Epithelial cell of prostate (primary cell): ENCODE results near the gene SLAMF1.
"Not testable (repeated sequence)": the region's sequence is repeated elsewhere in the genome, so short reads cannot be mapped to it uniquely, and the experiment has no call there.

Experiments used
- DNase-seq: peaks from one replicate; pipeline ENCODE4 v3.0.0-alpha.2; 2011; ENCODE audit warnings: low read depth, low spot score
- H3K27ac ChIP-seq: fragments of 450-650 bp; 2 replicates; pipeline ENCODE4 v1.5.1; 2017; ENCODE audit warnings: mild to moderate bottlenecking

SLAMF1 gene

DNA sequence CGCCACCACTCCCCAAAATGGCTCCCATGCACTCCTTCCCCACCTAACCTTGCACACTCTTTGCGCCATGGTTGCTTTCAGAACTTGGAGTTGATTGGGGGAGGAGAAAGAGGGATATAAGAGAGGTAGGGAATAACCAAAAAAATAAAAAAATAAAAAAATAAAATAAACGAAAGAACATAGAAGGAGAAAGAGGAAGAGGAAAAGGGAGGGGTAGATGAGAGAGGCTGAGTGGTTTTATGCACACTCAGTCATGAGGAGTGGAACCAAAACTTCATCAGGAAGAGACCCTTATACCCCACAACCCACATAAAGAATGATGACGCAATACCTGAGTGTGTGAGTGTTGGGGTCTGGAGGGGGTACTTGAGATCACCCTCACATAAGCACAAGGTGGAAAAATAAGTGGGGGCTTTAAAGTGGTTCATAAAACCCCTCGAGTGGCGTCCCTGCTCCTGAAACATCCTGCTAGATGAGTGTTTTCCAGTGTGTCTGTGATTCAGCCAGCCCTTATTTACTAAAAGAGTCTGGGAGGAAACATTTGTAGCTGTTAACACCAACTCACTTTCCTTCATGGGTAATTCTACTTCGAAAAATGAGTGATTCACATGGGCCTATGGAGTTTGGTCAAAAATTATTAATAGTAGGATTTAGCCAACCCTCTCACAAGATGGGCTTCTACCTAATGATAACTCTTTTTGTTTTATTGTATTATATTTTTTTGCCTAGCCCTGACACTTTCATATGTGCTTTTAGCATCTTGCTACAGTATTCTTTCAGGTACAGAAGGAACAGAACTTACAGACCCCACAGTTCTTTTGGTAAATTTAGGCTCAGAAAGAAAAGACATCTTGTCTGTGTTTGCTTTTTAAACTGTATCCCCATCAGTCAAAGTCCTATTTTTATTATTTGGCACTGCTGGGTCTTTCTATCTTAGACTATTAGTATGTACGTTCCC, 5.2 kb downstream of the SLAMF1 start:
- no peak for DNase-seq
- no peak overlapping the region for H3K27ac ChIP-seq

- no peak overlapping the region for H3K27ac ChIP-seq
- DNase-seq: no peak
These were observed 6.3 kb downstream of the SLAMF1 start for GRCh38 chr1:160640359-160641123.

GRCh38 chr1:160639652-160640051, 7.2 kb downstream of the SLAMF1 start:
- DNase-seq: no peak
- no peak overlapping the region for H3K27ac ChIP-seq

DNA sequence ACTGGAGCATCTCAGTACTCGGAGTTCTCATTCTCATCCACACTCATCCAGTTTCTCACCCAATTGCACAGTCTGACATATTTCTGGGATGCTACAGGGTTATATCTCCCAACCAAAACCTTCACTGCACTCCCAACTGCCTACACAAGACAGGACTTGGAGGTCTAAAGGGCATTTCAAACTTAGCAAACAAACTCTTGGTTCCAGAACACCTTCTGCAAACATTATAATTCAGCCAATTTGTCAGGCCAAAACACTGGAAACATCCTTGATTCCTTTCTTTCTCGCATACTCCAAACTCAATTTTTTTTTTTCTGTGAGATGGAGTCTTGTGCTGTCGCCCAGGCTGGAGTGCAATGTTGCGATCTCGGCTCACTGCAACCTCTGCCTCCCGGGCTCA, 7.9 kb downstream of the SLAMF1 start:
- DNase-seq: no peak
- no peak overlapping the region for H3K27ac ChIP-seq

DNA sequence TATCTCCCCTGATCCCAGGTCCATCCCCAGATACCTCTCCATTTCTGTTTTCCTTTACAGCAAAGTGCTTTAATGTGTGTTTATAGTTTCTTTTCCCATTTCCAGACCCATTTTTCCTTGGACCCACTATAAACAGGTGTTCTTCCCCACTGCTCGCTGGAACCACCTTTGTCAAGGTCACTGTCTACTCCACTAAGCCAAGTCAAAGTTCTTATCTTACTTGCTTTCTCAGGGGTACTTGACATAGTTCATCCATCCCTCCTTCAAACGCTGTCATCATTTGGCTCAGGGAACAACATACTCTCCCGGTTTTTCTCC, 8.3 kb downstream of the SLAMF1 start:
- no peak for DNase-seq
- no peak overlapping the region for H3K27ac ChIP-seq

GRCh38 chr1:160637821-160638539, 8.9 kb downstream of the SLAMF1 start:
- H3K27ac ChIP-seq: no peak overlapping the region

GRCh38 chr1:160637065-160637464, 9.8 kb downstream of the SLAMF1 start:
- no peak overlapping the region for H3K27ac ChIP-seq
- no peak for DNase-seq

More at GRCh38 chr1:160637821-160638539, 8.9 kb downstream of the SLAMF1 start:
- DNase-seq: no peak

DNA sequence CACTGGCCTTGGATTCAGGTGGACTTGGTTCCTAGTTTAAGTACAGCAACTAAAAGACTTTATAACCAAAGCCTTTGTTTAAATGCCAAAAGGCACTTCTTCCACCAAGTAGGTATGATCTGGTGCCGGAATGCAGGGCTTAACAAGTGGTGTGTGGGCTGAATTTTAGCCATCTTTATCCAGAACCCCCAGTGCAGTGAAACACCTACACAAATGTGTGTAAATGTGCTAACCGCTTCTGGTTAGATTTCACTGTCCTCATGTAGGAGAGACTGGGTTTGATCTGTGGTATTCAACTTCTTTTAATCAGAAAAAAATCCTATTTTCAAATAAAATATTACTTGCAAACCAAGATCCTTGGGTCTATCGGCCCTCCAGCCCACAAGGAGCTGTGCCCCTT, 10.3 kb downstream of the SLAMF1 start:
- H3K27ac ChIP-seq: no peak overlapping the region

GRCh38 chr1:160636076-160636475, 10.8 kb downstream of the SLAMF1 start:
- no peak overlapping the region for H3K27ac ChIP-seq
- no peak for DNase-seq

More for the DNA sequence above, 10.3 kb downstream of the SLAMF1 start:
- no peak for DNase-seq

DNA sequence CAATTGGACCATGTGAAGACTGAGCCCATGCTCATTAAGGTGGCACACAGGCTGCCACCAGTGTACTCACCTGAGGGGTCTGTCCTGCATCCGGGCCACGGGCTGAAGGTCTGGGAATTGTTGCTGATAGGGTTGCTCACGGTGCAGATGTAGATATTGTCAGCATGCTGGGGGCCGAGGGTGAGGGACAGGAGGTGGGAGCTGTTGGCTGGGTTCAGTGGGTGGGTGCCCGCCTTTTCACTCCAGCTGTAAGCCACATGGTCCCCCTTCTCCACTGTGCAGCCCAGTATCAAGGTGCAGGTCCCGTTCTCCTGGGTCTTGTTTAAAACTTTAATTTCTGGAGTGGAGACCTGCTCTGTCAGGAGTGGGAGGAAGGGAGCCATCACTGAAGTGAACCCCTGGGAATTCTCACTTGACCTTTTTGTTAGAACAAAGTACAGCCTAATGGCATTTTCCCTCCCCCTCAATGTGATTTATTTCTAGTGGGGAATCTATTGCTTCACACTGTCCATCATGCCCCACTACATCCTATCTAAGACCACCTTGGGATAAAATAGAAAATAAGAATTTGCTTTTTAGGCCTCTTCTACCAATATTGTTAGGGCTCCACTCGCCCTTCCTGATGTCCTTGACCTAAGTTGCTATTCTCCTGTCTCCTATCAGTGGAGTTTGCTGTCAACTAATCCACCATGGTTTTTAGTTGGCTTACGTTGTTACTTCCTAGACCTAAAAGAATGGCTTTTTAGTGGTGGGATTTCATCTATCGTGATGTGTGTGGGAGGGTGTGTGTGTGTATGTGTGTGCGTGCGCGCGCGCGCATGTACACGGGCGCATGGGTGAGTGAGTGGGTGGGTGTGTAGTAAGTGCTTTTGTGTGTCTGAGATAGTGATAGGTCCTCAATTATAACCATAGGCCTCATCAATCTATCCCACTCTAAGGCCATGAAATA, 12.0 kb downstream of the SLAMF1 start:
- no peak overlapping the region for H3K27ac ChIP-seq
- no peak for DNase-seq

- H3K27ac ChIP-seq: no peak overlapping the region
- no peak for DNase-seq
These were observed 13.4 kb downstream of the SLAMF1 start for GRCh38 chr1:160633330-160633903.

DNA sequence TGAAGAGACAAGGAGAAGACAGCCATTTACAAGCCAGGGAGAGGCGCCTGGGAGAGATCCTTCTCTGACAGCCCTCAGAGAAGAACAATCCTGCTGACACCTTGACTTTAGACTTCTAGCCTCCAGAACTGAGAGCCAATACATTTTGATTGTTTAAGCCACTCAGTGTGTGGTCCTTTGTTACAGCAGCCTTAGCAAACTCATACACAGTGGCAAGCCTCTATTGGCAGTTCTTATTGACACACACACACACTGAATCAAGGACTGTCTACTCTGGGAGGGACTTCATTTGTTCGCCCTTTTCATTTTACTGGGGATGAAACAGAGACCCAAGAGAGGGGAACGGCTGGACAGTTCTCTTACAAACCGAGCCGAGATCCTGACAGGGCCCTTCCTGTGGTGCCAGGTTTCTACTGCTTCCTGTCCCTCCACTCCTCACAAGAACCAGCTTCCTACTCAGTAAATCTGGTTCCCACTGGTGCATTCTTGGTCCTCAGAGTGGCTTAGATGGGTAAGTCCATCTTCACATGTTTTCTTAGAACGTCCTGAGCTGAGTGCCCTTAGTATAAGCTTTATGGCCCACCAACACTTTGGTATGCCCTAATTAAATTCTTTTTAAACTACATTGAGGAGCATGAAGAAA, 14.7 kb downstream of the SLAMF1 start:
- H3K27ac ChIP-seq: no peak overlapping the region
- no peak for DNase-seq

DNA sequence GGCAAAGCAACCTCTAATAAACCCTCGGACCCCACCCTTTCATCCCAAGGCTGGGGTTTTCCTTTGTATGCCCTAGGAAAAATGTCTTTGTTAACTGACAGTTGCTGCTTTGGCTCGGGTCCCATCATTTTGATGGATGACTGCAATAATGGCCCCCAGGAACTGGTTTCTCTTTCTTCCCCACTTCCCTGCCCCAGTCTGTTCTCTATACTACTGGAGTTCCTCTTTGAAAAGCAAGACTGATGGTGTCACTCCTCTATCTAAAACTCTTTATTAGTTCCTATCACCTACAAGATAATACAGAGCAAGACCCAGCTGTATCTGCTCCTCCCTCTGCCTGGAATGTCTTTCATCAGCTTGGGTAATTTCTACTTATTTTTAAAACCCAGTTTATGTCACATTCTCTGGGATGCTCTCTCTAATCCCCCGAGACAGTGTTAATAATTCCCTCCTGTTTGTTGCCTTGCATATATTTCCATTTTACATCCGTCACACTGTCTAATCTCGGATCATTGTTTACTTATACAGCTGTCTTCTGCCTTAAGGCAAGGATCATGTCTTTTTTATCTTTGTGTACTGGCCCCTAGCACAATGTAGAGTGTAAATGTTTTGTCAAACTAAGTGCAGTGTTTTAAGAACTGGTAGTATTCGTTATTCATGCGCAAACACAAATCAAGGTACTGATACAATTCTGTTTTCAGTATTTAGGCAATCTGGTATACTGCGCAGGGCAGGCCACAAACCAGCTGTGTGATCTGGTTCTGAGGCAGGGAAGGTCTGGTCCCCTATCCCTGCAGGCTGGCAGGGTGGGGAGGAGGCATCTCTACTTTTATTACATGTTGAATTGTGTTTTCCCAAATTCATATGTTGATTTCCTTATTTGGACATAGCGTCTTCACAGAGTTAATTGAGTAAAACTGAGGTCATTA, 16.1 kb downstream of the SLAMF1 start:
- DNase-seq: no peak
- no peak overlapping the region for H3K27ac ChIP-seq

- DNase-seq: no peak
- no peak overlapping the region for H3K27ac ChIP-seq
These were observed 17.3 kb downstream of the SLAMF1 start for GRCh38 chr1:160629286-160630210.

DNA sequence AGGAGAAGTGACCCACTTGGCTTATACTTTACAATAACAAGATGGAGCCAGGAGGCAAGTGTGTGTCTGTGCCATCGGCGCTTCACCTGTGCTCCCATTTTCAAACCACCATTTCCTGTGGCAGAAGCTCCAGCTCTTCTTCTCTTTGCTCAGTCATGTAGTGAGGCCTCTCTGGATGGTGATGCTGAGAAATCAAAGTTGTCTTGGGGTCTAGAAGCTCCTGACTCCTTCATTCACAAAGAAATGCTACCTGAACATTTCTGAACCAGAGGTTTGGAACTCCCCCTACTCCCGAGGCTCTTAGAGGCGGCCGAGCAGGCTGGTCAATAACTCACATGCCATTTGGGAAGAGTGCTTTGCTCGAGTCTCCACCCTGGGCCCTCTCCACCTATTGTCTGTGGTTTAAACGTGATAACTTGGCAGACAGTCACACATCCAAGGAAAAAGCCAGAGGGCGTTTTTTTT, 18.0 kb downstream of the SLAMF1 start:
- H3K27ac ChIP-seq: no peak overlapping the region

DNA sequence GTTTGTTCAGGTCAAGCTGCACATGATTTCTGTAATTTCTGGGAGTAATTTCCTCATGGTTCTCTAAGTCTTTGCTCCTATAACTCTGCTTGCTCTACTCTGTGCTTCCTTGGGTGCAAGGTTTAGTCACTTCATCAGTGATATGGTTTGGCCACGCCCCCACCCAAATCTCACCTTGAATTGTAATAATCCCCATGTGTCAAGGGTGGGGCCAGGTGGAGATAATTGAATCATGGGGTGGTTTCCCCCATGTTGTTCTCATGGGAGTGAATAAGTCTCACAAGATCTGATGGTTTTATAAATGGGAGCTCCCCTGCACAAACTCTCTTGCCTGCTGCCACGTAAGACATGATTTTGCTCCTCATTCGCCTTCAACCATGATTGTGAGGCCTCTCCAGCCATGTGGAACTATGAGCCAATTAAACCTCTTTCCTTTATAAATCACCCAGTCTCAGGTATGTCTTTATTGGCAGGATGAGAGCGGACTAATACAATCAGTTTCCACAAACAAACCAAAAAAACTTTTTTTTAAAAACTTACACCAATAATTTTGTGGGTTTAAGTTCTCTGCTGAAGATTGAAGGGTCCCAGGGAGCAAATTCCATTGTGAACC, 19.1 kb downstream of the SLAMF1 start:
- not testable (repeated sequence) for DNase-seq, H3K27ac ChIP-seq

More for the DNA sequence above, 18.0 kb downstream of the SLAMF1 start:
- no peak for DNase-seq
